ENCODE results near the gene LAMC3.

Gene LAMC3

DNA sequence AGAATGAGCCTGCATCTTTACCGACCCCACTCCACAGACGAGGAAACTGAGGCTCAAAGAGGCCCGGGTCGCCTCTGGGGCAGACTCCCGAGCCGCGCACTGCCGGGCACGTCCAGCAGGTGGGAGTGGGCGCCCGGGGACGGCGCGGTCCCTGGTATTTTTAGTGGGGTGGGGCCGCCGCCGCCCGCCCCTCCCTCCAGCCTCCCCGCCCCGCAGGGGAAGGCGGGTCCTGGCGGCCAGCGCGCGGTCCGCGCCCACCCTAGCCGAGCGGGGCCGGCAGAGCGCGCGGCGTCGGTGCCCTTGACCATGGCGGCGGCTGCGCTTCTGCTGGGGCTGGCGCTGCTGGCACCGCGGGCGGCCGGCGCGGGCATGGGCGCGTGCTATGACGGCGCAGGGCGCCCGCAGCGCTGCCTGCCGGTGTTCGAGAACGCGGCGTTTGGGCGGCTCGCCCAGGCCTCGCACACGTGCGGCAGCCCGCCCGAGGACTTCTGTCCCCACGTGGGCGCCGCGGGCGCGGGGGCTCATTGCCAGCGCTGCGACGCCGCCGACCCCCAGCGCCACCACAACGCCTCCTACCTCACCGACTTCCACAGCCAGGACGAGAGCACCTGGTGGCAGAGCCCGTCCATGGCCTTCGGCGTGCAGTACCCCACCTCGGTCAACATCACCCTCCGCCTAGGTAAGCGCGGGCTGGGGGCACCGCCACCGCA lies at the start of gene LAMC3:
Gene LAMC3 (plus strand): TSS at position 266 of the 710 bp plus-strand sequence. CDS start 41 bp downstream, at position 307.
- DNase-seq = no peak

GRCh38 chr9:130959809-130960334 lies 49.1 kb upstream of the LAMC3 start:
- no peak for DNase-seq

DNA sequence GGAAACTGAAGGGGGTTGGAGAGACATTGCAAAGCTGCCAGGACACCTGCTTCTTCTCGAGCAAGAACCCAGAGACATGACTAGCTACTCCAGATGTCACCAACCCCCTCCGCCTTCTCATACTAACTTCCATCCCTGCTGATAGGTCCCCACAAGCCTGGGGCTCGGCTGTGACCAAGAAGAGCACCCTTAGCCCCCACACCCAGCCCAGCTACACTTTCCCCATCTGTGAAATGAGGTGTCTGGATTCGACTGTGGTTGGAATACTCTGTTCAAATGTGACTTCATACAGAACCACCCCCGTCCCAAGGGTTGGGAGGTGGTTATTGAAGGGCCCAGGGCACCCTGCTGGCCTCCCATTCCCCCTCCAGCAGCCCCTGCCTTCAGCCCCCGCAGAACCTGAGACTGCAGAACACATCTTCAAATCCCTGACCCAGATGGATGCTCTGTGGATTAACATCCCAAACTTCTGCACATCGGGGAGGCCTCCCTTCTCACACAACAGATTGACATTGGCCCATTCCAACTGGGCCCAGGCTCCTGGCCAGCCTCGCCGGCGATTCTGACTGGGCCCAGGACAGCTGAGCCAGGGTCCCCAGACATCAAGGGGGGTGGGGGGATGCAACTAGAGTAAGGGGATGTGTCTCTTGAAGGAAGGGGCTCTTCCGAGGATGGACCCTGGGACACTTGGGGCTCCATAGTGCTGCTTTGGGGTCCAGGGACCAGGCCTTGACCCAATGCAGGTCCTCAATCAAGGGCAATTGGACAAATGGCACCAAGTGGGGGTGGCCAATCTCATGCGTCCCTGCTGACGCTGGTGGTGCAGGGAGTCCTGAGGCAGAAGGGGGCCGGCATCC lies 48.2 kb upstream of the LAMC3 start:
- DNase-seq = no peak

DNA sequence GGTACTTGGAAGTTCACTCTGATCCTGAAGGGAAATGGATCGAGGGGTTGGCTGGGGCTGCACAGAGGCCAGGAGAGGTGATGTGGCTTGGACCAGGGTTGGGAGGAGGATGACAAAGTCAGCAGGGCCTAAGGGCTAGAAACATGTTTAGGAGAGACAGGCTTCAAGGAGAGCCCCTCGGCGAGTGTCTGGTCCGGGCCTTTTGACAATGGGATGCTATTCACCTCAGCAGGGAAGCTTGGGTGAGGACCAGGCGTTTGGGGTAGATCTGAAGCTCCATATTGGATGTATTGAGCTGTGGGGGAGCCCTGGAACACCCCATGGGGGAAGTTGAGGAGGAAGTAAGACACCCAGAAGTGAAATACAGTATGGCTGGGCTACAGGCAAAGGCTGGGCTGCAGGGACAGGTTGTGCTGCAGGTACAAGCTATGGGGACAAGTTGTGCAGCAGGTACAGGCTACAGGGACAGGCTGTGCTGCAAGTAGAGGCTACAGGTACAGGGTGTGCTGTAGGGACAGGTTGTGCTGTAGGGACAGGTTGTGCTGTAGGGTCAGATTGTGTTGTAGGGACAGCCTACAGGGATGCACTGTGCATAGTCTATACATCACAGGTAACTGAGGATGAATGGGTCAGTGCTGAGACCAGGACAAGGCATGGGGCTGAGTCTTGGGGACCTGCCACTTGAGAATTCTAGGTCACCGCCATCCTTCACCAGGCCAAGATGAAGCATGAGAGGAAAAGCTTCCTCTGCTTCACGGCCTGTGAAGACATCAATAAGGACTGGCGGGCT lies 47.3 kb upstream of the LAMC3 start:
- DNase-seq = no peak

DNA sequence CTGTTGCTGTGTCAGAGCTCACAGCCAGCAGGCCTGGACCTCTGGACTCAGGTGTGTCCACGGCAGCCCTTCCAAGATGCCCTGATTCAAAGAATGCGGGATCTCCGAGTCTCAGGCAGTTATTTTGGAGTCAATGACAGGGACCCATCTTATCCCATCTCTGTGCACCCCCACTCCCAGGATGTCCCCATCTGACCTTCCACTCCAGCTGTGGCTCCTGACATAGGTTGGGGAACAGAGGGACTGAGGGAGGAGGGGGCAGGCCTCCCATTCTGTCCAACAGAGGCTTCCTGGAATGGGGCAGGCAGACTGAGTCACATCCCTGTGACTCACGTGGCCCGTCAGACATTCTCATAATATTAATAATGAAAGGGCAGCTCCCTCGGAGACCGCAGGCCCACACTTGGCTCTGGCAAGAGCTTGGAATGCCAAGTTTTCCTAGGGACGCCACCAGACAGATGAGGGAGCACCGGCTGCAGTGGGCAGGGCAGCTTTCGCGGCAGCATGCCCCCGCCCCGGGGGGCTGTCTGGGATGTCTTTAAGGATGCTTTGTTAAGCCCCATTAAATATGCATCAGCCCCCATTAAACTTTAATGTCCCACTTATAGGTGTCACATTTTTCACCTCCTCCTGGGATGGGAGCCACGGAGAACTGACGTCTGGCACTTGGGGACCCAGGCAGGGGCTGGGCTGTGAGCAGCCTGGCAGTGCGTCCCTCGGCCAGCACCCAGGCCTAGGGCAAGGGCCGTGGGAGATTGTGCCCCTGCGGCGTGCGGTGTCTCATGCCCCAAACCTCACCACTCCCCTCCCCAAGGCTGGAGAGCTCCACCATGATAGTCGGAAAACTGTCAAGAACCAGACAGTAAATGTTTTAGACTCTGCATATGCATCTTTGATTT lies 46.3 kb upstream of the LAMC3 start:
- DNase-seq = no peak

DNA sequence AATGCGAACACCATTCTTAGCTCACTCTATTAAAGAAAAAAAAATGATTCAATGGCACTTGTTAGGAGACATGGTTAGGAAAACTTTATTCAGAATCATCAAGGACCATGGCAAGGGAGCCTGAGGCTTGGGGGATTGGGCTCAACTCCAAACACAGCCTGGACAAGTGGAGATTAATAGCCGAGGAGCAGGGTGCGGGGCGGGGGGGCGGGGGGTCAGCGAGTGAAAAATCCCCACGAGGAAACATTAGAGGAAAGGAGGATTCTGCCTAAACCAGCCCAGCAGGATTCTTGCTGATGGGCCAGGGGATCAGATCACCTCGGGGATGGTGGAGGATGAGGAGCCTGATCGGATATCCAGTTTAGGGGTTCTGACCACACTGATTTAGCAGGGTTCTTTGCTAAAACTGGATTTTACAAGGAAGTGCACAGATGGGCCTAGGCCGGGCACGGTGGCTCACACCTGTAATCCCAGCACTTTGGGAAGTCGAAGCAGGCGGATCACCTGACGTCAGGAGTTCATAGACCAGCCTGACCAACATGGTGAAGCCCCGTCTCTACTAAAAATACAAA lies 45.6 kb upstream of the LAMC3 start:
- no peak for DNase-seq

DNA sequence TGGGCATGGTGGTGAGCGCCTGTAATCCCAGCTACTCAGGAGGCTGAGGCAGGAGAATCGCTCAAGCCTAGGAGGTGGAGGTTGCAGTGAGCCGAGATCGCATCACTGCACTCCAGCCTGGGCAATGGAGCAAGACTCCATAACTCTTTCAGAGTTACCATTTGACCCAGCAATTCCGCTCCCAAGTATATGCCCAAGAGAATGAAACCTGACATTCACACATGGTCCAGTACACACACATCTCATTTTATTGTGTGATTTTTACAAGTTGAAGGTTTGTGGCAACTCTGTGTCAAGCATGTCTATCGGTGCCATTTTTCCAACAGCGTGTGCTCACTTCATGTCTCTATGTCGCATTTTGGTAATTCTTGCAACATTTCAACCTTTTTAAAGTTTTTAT lies 45.1 kb upstream of the LAMC3 start:
- no peak for DNase-seq

DNA sequence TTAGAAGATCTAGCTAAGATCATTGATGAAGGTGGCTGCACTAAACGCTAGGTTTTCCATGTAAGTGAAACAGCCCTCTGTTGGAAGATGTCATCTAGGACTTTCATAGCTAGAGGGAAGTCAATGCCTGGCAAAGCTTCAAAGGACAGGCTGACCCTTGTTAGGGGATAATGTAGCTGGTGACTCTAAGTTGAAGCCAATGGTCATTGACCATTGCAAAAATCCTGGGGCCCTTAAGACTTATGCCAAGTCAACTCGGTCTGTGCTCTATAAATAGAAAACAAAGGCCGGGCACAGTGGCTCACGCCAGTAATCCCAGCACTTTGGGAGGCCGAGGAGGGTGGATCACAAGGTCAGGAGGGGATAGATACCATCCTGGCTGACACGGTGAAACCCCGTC lies 43.3 kb upstream of the LAMC3 start:
- no peak for DNase-seq

DNA sequence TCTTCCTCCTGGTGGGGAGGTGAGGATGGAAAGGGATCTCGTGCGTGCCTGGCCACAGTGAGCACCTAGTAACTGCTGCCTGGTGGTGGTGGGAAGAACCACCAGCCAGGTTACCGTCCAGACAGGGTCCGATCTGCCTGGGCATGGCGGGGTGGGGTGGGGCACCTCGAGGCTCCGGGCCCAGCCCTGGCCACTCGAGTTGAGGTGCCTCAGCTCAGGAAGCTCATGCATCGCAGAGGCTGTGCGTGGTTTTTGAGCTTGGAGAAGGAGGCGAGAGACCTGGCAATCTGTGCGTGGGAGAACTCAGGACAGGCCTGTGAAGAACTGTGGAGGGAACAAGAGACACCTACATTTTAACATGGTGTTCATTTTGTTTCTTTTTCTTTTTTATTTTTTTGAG lies 38.9 kb upstream of the LAMC3 start:
- DNase-seq = no peak

DNA sequence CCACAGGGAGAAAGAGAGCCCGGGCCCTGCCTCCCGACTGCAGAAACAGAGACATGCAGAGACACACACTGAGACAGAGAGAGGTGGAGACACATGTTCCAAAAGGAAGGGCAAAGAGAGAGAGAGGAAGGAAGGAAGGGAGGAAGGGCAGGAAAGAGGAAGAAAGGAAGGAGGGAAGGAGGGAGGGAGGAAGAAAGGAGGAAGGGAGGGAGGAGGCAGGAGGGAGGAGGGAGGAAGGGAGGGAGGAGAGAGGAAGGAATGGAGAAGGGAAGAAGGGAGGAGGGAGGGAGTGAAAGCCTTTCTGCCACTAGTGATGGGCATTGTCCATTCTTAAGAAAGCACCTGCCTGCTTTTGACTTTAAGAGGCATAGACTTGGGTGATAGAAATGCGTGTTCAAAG lies 38.1 kb upstream of the LAMC3 start:
- DNase-seq = no peak

GRCh38 chr9:130971294-130971849 lies 37.6 kb upstream of the LAMC3 start:
- no peak for DNase-seq

DNA sequence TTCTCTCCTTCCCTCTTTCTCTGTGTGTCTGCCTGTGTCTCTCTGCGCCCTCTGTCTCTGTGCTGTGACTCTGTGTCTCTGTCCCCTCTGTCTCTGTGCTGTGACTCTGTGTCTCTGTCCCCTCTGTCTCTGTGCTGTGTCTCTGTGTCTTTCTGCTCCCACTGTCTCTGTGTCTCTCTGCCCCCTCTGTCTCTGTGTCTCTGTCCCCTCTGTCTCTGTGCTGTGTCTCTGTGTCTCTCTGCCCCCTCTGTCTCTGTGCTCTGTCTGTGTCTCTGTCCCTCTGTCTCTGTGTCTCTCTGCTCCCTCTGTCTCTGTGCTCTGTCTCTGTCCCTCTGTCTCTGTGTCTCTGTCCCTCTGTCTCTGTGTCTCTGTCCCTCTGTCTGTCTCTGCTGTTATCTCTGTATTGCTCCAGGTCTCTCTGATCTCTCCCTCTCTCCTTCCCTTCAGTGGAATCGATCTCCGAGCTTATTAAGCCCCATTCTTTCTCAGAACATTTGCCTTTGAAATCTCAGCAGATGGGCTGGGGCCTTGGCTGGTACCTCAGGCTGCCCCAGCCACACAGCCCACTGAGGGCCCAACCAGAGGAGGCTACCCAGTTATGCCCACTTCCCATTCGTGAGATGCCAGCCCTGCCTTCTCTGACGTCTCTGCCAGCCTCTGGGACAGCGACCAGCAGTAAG lies 36.6 kb upstream of the LAMC3 start:
- no peak for DNase-seq

DNA sequence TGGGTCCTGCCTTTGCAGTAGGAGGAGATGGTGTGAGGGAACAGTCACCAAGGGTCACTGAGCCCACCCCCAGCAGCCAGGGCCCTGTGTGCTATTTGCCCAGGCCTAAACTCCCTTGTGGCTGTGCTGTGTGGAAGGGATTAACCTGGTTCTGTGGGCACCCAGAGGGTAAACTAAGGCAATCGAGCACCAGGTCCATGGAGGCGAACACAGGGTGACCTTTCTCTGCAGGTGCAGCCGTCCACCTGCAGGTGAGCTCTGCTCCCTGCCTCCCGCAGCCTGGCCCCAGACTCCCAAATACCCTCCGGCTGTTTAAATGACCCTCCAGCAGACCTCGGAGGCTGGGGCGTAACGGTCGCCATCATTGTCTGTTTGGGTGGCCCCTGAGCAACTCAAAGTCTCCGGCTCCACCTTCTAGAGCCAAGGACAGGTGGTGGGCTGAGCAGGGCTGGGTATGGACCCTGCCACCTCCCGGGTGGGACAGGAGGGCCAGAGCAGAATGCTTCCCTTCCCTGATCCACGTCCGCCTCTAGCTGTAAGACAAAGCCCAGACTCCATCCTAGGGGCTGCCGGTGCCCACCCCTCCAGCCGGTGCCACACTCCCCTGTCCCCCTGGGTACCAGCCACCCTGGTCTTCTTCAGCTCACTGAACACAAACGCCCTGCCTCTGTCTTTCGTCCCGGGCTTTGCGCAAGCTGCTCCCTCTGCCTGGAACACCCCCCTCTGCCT lies 35.9 kb upstream of the LAMC3 start:
- DNase-seq = no peak

DNA sequence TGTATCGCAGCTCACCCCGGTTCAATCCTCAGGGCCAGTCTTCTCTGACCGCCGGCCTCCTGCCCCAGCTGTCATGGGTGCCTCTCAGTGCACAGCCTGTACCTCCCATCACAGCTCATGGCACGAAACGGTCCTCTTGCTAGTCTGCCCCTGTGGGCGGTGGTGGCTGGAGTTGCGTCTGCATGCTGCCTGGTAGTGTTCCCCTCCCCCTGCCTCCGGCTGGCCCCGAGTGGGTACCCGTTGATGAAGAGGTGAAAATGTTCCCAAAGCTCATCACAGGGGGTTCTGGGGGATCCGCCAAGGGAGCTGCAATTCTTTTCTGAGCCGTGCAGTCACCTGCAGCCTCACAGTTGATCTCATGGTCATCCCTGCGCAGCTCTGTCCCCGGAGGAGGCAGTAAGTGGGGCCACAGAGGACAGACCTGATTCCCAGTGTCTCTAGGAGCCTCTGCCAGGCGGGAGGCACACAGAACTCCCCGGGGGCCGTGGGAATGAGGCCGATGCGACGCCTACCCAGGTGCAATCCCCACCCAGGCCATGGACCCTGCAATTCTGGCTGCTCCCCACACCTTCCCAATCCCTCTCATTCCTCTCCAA lies 35.2 kb upstream of the LAMC3 start:
- no peak for DNase-seq

GRCh38 chr9:130974697-130975096 lies 34.3 kb upstream of the LAMC3 start:
- DNase-seq = no peak

- DNase-seq = no peak
Measured at GRCh38 chr9:130975156-130975555, 33.8 kb upstream of the LAMC3 start.

GRCh38 chr9:130975932-130976841 lies 32.8 kb upstream of the LAMC3 start:
- DNase-seq = no peak

DNA sequence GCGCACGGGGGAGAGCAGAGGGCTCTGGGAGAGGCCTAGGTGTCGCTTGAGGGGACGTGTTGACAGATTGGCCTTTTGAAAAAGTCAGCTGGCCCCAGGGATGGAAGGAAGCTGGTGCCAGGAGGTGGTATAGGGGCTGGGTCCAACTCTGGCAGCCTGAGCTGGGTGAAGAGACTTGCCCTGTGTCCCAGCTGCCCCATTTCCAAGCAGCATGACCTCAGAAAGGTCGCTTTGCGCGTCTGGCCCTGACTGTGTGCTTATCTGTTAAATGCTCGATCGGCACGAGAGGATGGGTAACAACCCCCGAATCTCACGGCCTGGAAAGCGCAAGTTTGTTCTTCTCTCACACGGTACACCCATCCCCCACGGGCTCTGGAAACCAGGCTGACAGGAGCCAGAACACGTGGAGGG lies 31.2 kb upstream of the LAMC3 start:
- DNase-seq = no peak

All from NCI-H1436 (cell line).